Measurements from ENCODE around the gene NELL1. TPM values are rescaled to one million over a fixed set of nuclear protein-coding genes. Genes with fewer than 3 reads are reported as not detected.

The NELL1 gene
- total and polyA plus RNA-seq, 2 donors (not counting 3 experiments of a cell fraction or from before 2014, with no cell fraction given) = not detected

DNA sequence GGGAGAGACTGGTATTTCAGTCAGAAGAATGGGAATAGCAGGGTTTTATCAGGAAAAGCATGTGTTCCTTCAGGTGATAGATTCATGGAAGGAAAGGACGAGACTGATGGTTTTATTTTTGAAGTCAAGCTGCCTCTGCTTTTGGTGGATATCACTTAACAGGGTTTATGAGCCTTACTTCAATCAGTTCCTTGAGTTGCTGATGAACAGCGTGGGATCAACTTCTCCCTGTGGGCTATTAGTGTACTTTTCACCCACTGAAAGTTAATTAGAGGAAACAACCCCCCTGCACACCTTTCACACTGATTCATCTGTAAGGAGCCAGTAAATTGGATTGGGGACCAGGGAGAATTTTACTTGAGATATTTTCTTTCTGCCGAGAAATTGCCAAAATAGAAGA, 479.0 kb downstream of the NELL1 start:
- Histone ChIP-seq H3K4me1 (ENCODE audit: control insufficient read depth, extremely low read depth, insufficient read depth, low read length) (no peaks in the 10 kb centered on the region), H3K9me1 (replicated peaks; ENCODE audit: control insufficient read depth, extremely low read depth, insufficient read depth, low read length) (no peaks in the 10 kb centered on the region), H3K9ac (replicated peaks; ENCODE audit: extremely low read depth, insufficient read depth, low read length) (no peak overlapping the region), H4K20me1 (replicated peaks; ENCODE audit: control insufficient read depth, extremely low read depth, insufficient read depth, low read length) (no peaks in the 10 kb centered on the region), H3K36me3 (ENCODE audit: control insufficient read depth in 2 of 2, extremely low read depth in 1 of 2, insufficient read depth in 2 of 2, low read length in 2 of 2) (no peaks in the 10 kb centered on the region), H3K4me3 (replicated peaks in 1 of 3; ENCODE audit: insufficient read depth in 1 of 3, low read depth in 1 of 3, low read length in 3 of 3) (no peak overlapping the region), H3K27ac (ENCODE audit: insufficient read depth, low read depth, low read length) (no peak overlapping the region), H3K9me3 (replicated peaks; ENCODE audit: control insufficient read depth, insufficient read depth, low read length) (peaks cover 3% of the 10 kb centered on the region), H3K27me3 (ENCODE audit: control insufficient read depth in 2 of 2, insufficient read depth in 2 of 2, low read length in 2 of 2) (no peaks in the 10 kb centered on the region), H3K79me2 (ENCODE audit: control insufficient read depth, insufficient read depth, low read length) (no peaks in the 10 kb centered on the region), H3K4me2 (ENCODE audit: insufficient read depth, low read length) (no peak overlapping the region), H2AFZ (ENCODE audit: low read depth, low read length) (no peak overlapping the region)
- ChIA-PET CTCF (no interaction called here), POLR2A (no interaction called here)
- FAIRE-seq = no peak
- intact Hi-C loops (cut with micrococcal nuclease) = no loop called here
- TF ChIP-seq JUN (IDR thresholded peaks at IDR 0.05; ENCODE audit: borderline replicate concordance, insufficient read depth, insufficient read length, low read depth) = no peak
- TF ChIP-seq, protein P1, sequence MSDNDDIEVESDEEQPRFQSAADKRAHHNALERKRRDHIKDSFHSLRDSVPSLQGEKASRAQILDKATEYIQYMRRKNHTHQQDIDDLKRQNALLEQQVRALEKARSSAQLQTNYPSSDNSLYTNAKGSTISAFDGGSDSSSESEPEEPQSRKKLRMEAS (IDR thresholded peaks at IDR 0.05; ENCODE audit: insufficient read depth, insufficient read length) = no peak
- no peak for TF ChIP-seq MYC (IDR thresholded peaks at IDR 0.05; ENCODE audit: low read depth, low read length)
- TF ChIP-seq, protein P2, sequence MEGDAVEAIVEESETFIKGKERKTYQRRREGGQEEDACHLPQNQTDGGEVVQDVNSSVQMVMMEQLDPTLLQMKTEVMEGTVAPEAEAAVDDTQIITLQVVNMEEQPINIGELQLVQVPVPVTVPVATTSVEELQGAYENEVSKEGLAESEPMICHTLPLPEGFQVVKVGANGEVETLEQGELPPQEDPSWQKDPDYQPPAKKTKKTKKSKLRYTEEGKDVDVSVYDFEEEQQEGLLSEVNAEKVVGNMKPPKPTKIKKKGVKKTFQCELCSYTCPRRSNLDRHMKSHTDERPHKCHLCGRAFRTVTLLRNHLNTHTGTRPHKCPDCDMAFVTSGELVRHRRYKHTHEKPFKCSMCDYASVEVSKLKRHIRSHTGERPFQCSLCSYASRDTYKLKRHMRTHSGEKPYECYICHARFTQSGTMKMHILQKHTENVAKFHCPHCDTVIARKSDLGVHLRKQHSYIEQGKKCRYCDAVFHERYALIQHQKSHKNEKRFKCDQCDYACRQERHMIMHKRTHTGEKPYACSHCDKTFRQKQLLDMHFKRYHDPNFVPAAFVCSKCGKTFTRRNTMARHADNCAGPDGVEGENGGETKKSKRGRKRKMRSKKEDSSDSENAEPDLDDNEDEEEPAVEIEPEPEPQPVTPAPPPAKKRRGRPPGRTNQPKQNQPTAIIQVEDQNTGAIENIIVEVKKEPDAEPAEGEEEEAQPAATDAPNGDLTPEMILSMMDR (IDR thresholded peaks at IDR 0.05; ENCODE audit: extremely low read depth in 1 of 2, insufficient read depth in 1 of 2, low read depth in 1 of 2, low read length in 2 of 2) = no peak
- TF ChIP-seq POLR2A (IDR thresholded peaks at IDR 0.05; ENCODE audit: low read depth, low read length) = no peak
- no peak for TF ChIP-seq GATA2 (IDR thresholded peaks at IDR 0.05; ENCODE audit: insufficient read depth, insufficient read length, low read depth, low read length)
- TF ChIP-seq FOS (IDR thresholded peaks at IDR 0.05; ENCODE audit: borderline replicate concordance, insufficient read depth, low read length) = no peak
- no peak for TF ChIP-seq POLR2AphosphoS5 (IDR thresholded peaks at IDR 0.05; ENCODE audit: insufficient read depth, low read depth, low read length)
- TF ChIP-seq EZH2 (IDR thresholded peaks at IDR 0.05; ENCODE audit: borderline replicate concordance, low read depth, low read length, severe bottlenecking) = no peak
- no TSS peak for BruUV-seq (replicated peaks)
- dilution Hi-C loops (cut with MboI; ENCODE audit: extremely low pct_ligation_motif_present, low sequenced_read_pairs) = no loop called here
- DNase-seq (ENCODE audit: low read depth, low spot score) = no peak

All from endothelial cell of umbilical vein (primary cell).